Gastrocnemius medialis (tissue), 4 donors: ENCODE measurements around the gene FADS3.

Experiments used
- POLR2A ChIP-seq, 2 donors: fragments of 450-650 bp; IDR thresholded peaks; one replicate each; pipeline ENCODE4 v1.6.1; 2017; ENCODE audit warnings: antibody characterized with exemption in 2 of 2, mild to moderate bottlenecking in 2 of 2, moderate library complexity in 2 of 2
- TF ChIP-seq, protein P1 (sequence below), 5 experiments: fragments of 450-650 bp in 3 of 5; fragments of 200-600 bp in 2 of 5; sonication (generic) in 2 of 5; IDR thresholded peaks in 4 of 5; conservative IDR thresholded peaks in 1 of 5; 1 replicate in 4 of 5; 2 replicates in 1 of 5; pipeline ENCODE4 v1.5.1; 2016 to 2019; ENCODE audit warnings: antibody characterized with exemption in 5 of 5, mild to moderate bottlenecking in 3 of 5, moderate library complexity in 3 of 5

- TF ChIP-seq, protein P1, sequence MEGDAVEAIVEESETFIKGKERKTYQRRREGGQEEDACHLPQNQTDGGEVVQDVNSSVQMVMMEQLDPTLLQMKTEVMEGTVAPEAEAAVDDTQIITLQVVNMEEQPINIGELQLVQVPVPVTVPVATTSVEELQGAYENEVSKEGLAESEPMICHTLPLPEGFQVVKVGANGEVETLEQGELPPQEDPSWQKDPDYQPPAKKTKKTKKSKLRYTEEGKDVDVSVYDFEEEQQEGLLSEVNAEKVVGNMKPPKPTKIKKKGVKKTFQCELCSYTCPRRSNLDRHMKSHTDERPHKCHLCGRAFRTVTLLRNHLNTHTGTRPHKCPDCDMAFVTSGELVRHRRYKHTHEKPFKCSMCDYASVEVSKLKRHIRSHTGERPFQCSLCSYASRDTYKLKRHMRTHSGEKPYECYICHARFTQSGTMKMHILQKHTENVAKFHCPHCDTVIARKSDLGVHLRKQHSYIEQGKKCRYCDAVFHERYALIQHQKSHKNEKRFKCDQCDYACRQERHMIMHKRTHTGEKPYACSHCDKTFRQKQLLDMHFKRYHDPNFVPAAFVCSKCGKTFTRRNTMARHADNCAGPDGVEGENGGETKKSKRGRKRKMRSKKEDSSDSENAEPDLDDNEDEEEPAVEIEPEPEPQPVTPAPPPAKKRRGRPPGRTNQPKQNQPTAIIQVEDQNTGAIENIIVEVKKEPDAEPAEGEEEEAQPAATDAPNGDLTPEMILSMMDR (IDR thresholded peaks at IDR 0.05 in 4 of 5, conservative IDR thresholded peaks at IDR 0.05 in 1 of 5) = no peak
- no peak for TF ChIP-seq POLR2A (IDR thresholded peaks at IDR 0.05)
Measured at GRCh38 chr11:61930933-61931332, 39.6 kb upstream of the FADS3 start.
